CD4-positive, alpha-beta T cell treated with Interleukin-10 for 1 hour (primary cell): ENCODE results near the gene RAB15.

Experiments
- DNase-seq: peaks from one replicate; pipeline ENCODE4 v3.0.0-alpha.2; 2020

The RAB15 gene

DNA sequence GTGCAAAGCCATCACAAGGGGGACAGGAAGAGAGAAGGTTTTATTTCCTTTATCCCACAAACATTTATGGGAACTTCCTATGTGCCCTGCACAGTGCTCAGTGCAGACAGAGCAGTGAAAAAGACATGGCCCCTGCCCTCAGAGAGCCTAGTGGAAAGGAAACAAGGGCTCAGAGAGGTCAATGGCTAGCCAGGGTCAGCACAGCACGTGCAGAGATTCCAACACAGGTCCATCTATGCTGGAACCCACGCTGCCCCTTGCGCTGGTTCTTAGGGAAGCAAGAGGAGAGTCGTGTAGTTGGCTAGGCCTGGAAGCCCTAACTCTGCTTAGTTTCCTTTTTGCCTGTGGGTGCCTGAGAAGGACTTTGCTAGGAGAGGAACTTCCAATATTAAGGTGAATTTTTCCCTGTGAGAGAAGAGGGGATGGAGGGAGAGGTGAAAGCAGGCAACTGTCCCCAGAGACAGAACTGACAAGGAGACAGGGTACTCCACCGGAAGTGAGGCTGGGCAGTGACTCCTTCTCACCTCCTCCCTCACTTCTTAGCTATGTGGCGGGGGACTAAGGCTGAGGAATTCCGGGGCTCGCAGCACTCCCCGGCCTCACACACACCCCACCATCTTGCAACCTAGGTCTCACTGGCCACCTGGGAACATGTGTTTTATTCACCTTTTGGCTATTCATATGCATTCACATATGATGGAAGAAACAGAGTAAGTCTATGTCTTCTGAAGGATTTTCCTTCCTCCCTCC lies 17.5 kb downstream of the RAB15 start:
- DNase-seq = no peak

- no peak for DNase-seq
Measured at GRCh38 chr14:64953661-64954060, 18.5 kb downstream of the RAB15 start.

GRCh38 chr14:64953310-64953654 lies 18.9 kb downstream of the RAB15 start:
- no peak for DNase-seq

- no peak for DNase-seq
Measured at GRCh38 chr14:64952598-64953309, 19.4 kb downstream of the RAB15 start.

DNA sequence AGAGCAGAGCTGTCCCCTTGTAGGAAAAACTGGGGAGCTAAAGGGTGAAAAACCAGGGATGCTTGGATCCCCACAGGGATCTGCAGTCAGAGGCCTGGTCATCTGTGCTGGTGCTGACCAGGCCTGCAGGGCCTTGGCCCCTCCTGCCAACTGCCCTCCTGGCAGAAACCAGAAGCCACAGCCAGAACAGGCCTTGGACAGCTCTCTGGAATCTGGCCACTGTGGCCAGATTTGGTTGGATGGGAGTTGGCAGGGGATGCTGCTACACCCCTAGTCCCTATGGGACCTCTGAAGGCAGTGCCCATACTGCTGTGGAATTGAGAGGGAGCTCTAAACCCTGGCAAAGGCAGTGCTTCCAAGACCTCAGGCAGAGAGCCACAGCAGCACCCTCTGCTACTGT lies 20.4 kb downstream of the RAB15 start:
- no peak for DNase-seq

- DNase-seq = no peak
Measured at GRCh38 chr14:64951291-64951690, 20.8 kb downstream of the RAB15 start.

DNA sequence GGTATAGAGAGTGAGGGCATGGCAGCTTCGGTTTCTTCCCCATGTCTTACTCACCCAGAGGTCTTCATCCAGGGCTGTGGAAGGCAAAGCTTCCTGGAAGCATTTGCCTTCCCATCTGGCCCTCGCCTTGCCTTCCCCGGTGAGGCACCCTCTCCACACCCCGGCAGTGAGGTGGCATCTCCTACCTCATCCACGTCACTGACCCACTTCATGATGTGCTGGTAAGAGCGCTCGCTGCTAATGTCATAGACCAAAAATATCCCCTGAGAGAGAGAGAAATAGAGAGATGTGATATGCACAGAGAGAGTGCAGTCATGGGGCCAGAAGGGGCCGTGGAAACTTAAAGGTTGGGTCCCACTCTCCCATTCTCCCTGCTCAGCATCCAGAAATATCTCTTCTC lies 21.2 kb downstream of the RAB15 start:
- DNase-seq = no peak

- DNase-seq = no peak
Measured at GRCh38 chr14:64948612-64949210, 23.4 kb downstream of the RAB15 start.

GRCh38 chr14:64947710-64948611 lies 24.2 kb downstream of the RAB15 start:
- DNase-seq = no peak

DNA sequence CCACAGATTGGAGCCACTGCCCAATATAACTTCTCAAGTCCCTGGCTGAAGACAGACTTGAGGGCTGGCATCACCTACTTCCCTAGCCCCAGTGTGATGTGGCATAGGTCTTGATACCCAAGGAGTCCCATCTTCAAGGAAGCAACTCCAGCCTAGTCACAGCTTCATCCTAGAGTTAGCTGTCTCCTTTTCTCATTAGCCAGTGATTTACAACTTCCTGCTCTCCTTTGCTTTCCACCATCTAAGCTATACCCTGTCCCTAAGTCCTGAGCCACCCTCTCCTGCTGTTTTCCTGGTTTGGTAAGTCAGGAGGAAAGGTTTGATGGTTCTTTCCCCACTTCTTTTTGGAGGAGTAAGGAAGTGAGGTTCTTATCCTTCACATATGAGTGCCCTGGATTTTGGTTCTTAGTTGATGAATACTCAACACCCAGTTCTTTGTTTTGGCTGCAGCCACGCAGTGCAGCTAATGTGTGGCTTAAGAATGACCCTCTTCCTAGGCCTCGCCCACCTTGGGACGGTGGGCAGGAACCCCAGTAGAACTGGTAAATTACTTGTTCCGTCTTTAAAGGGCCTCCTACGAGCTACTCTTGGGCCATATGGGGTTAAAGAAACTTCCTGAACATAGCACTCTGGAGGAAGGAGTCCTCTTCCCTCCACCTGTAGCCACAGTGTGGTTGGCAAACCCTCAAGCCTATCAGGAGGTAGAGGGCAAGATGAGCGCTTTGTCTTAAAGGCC lies 25.7 kb downstream of the RAB15 start:
- DNase-seq = no peak

DNA sequence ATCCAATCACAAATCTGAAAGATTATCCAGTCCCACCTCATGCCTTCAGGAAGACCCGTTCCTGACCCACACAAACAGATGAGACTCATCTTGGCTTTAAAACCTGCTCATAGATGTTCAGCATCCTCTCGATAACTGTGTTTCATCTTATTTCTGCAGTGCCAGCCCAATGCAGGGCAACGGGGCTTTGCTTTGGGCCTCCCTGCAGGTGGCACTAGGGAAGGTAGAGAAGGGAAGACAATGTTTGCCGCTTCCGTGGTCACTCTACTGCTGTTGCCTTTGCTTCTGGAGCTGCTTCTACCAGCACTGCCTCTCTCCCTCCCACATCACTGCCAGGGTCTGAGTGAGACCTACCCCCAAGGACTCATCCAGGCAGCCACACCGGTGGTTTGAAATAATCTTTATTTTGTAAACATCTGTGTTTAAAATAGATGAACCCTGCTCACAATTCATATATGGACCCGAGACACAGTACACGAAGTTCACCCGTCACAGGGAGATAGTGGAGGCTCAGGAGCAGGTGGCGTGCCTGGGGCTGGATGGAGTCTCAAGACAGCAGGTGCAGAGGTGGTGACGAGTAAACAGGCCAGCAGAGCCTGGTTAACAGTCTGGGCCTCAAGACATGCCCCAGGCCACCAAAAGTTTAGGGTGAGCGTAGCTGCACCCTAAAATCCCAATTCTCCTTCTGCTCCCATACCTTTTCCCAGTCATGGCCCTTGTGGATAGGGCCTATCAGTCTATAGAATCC lies 26.5 kb downstream of the RAB15 start:
- DNase-seq = no peak

- DNase-seq = no peak
Measured at GRCh38 chr14:64944861-64945260, 27.3 kb downstream of the RAB15 start.

- DNase-seq = no peak
Measured at GRCh38 chr14:64944041-64944440, 28.1 kb downstream of the RAB15 start.

DNA sequence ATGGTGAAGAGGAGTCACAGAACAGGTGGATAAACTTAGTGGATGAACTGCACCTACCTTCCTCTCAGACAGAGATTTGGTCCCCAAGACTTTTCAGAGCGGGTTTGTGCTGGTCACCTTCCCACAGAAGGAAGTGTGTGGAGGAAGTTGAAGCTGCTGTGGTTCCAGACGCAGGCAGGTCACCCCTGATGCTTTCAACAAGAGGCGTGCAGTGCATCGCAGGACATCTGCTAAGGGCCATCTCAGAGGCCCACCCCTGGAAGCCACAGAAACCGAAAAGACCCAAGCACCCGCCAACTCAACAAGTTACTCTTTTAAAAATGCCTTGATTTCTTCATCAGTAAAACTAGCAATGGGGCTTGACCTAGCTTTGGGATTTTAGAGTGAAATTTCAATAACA lies 28.6 kb downstream of the RAB15 start:
- no peak for DNase-seq

GRCh38 chr14:64942531-64943111 lies 29.5 kb downstream of the RAB15 start, which contains the start of gene GPX2:
Gene GPX2 (minus strand): TSS chr14:64942745. CDS start chr14:64942726, 19 bp downstream.
- no peak for DNase-seq

- no peak for DNase-seq
Measured at GRCh38 chr14:64940336-64940910, 31.7 kb downstream of the RAB15 start.

- no peak for DNase-seq
Measured at GRCh38 chr14:64939817-64940190, 32.3 kb downstream of the RAB15 start.

DNA sequence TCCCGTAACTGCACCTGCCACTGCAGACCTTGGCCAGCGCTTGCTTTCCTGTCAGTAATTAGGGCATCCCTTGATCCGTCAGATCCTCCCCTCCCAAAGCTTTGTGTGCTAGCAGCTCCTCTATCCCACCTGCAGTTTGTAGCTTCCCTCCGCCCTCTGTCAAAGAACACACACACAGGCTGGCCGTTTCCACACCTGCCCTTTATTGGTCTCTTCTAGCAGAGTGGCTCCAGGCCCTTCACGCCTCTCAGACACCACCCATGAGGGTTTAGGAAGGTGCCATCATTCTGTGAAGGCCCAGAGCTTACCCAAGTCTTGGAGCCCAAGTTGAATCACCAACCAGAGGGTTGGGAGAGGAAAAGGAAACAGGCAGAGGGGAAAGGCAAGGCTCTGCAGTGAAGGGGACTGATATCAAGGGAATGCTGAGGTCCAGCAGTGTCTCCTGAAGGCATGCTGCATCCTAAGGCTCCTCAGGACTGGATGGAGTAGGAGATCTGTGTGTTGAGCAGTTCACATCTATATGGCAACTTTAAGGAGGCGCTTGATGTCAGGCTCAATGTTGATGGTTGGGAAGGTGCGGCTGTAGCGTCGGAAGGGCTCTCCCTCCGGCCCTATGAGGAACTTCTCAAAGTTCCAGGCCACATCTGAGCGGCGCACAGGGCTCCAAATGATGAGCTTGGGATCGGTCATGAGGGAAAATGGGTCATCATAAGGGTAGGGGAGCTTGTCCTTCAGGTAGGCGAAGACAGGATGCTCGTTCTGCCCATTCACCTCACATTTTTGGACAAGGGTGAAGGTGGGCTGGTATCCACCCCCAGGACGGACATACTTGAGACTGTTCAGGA lies 32.9 kb downstream of the RAB15 start:
- DNase-seq = no peak

DNA sequence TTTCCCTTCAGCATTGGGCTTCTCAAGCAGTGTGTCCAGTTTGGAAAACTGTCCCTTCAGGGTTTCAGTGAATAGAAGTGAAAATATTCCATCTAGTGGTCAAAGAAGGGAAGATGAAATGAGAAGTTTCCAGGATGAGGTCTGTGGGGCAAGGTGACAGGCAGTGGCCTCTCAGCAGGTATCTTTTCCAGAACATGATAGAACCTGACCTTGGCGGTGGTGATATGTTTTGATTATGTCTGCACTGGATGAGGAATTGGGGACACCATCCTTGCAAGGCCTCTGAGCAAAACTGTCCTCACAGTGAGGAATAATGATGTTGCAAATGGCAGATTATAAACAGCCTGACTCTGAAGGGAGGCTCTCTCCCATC lies 34.3 kb downstream of the RAB15 start:
- no peak for DNase-seq
